Hepatocyte (in vitro differentiated cells): ENCODE data around the gene CACNA1C. TPM values are rescaled to one million over a fixed set of nuclear protein-coding genes. Genes with fewer than 3 reads are reported as not detected.

Experiments
- DNase-seq: peaks from one replicate; pipeline ENCODE4 v3.0.0-alpha.2; 2016; ENCODE audit warnings: low spot score
- H2AFZ ChIP-seq: fragments of 200-600 bp; sonication (generic); 2 replicates; pipeline ENCODE4 v1.6.0; 2016; ENCODE audit warnings: antibody characterized with exemption, mild to moderate bottlenecking
- H3K27ac ChIP-seq: fragments of 200-600 bp; sonication (generic); 2 replicates; pipeline ENCODE4 v1.5.1; 2016; ENCODE audit warnings: mild to moderate bottlenecking
- H3K27me3 ChIP-seq: fragments of 200-600 bp; sonication (generic); 2 replicates; pipeline ENCODE4 v1.6.1; 2016
- H3K36me3 ChIP-seq: fragments of 200-600 bp; sonication (generic); replicated peaks from 2 replicates; pipeline ENCODE4 v1.5.1; 2016; ENCODE audit warnings: low read depth; ENCODE audit not compliant: insufficient read depth
- H3K4me1 ChIP-seq: fragments of 200-600 bp; sonication (generic); 2 replicates; pipeline ENCODE4 v1.5.1; 2016; ENCODE audit warnings: mild to moderate bottlenecking, moderate library complexity; ENCODE audit not compliant: insufficient read depth
- H3K4me2 ChIP-seq: fragments of 200-600 bp; sonication (generic); 2 replicates; pipeline ENCODE4 v1.6.0; 2016
- H3K4me3 ChIP-seq: fragments of 200-600 bp; sonication (generic); 2 replicates; pipeline ENCODE4 v1.5.1; 2016; ENCODE audit warnings: mild to moderate bottlenecking
- H3K79me2 ChIP-seq: fragments of 200-600 bp; sonication (generic); 2 replicates; pipeline ENCODE4 v1.6.0; 2017; ENCODE audit warnings: mild to moderate bottlenecking
- H3K9me2 ChIP-seq: fragments of 200-600 bp; sonication (generic); replicated peaks from 2 replicates; pipeline ENCODE4 v1.6.0; 2017; ENCODE audit warnings: mild to moderate bottlenecking; ENCODE audit not compliant: insufficient read depth
- H3K9me3 ChIP-seq: fragments of 200-600 bp; sonication (generic); 2 replicates; pipeline ENCODE4 v1.5.1; 2016; ENCODE audit warnings: low read depth, mild to moderate bottlenecking
- H4K20me1 ChIP-seq: fragments of 200-600 bp; sonication (generic); 2 replicates; pipeline ENCODE4 v1.6.0; 2016; ENCODE audit warnings: mild to moderate bottlenecking; ENCODE audit not compliant: insufficient read depth, poor library complexity, severe bottlenecking
- EZH2 ChIP-seq: fragments of 200-600 bp; sonication (generic); IDR thresholded peaks from 2 replicates; pipeline ENCODE4 v1.6.1; 2016; ENCODE audit warnings: antibody characterized with exemption, mild to moderate bottlenecking, borderline replicate concordance
- EZH2phosphoT487 ChIP-seq: fragments of 200-600 bp; sonication (generic); IDR thresholded peaks from one replicate; pipeline ENCODE4 v1.6.1; 2018; ENCODE audit warnings: antibody characterized with exemption, mild to moderate bottlenecking, low read depth, moderate library complexity; ENCODE audit not compliant: unreplicated experiment, severe bottlenecking
- WGBS: methylation state at CpG from one replicate; pipeline ENCODE4 v1.1.6; 2016; ENCODE audit warnings: low lambda C conversion rate; ENCODE audit errors: missing lambda C conversion rate; 5-methylcytosine and 5-hydroxymethylcytosine counted together
- polyA plus RNA-seq: library from polyadenylated mRNA; unstranded; fragments of >200 nt; fragmentation: Nextera tagmentation; extraction: Ambion mirVana; gene quantifications from 2 replicates; pipeline ENCODE4 v1.2.1, GENCODE V29; 2016
- total RNA-seq: library from RNA; depleted of rRNA; stranded (reverse); fragments of >200 nt; gene quantifications from 2 replicates; pipeline ENCODE4 v1.2.3, GENCODE V29; 2014
- TF ChIP-seq, protein P1 (sequence below): fragments of 200-600 bp; sonication (generic); IDR thresholded peaks from 2 replicates; pipeline ENCODE4 v1.5.1; 2016; ENCODE audit warnings: antibody characterized with exemption, mild to moderate bottlenecking; ENCODE audit not compliant: poor library complexity

Gene CACNA1C
- total and polyA plus RNA-seq, 2 experiments from 2014 or later, result 3.2 to 4.0 TPM

DNA sequence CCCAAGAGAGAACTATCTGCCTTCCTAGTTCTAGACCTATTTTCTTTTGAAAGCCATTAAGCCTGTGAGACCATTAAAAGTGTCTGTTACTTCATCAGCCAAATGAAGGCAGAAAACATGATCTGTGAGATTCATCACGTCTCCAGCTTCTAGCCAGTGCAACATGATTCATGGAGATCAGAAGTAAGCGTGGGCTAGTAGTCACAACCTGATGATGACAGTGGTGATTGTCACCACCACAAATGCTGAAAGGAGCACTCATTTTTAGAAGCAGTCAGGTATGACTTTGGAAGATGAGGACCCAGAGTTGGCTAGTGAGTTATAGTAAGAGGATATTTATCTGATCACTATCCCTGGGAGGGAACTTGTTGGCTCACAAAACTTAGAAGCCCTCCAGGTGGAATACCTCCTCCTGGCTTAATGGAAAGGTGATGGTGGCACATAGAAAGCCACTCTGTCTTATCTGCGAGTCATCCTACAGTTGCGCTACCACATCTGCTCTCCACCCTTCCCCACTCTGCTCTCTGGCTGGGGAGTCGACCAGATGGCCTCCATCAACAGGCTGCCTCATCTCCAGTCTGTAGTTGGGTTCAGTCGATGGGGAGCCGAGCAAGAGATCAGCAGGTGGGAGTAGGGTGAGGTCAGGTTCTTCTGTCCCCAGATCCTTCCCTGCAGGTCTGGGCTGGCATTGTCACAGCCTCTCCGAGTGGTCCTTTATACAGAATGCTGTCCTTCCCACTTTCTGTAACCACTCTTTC is 424.4 kb downstream of the CACNA1C start:
- H3K4me1 ChIP-seq, result no peaks in the 10 kb centered on the region
- TF ChIP-seq EZH2 (no peak), EZH2phosphoT487 (no peak)
- TF ChIP-seq, protein P1, sequence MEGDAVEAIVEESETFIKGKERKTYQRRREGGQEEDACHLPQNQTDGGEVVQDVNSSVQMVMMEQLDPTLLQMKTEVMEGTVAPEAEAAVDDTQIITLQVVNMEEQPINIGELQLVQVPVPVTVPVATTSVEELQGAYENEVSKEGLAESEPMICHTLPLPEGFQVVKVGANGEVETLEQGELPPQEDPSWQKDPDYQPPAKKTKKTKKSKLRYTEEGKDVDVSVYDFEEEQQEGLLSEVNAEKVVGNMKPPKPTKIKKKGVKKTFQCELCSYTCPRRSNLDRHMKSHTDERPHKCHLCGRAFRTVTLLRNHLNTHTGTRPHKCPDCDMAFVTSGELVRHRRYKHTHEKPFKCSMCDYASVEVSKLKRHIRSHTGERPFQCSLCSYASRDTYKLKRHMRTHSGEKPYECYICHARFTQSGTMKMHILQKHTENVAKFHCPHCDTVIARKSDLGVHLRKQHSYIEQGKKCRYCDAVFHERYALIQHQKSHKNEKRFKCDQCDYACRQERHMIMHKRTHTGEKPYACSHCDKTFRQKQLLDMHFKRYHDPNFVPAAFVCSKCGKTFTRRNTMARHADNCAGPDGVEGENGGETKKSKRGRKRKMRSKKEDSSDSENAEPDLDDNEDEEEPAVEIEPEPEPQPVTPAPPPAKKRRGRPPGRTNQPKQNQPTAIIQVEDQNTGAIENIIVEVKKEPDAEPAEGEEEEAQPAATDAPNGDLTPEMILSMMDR, result no peak

DNA sequence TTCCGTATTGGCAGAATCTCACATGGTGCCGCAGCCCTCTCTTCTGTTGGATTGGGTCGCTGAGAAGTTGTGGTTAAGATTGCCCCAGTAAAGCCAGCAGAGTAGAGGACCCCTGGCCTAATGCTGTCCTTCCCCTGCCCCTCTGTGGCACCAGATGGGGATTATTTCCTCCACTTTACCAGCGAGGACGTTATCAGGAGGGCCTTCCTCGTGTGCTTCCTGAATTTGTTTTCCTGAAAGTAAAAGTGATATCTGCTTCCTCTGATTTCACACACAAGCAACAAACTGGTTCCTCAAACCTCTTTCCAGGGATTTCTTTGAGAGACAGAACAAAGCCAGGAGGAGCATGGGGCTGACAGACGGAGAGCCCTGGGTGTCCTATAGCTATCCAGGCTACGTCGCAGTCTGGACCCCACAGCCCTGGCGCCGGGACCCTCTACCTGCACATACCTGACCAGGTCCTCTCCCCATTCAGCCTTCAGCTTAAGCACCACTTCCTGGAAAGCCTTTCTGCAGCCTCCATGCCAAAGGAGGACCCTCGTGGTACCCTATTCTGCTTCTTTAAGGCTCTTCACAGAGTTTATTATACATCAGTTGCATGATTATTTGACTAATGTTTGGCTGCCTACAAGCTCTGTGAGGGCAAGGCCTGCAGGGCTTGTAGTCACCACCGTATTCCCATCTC is 427.2 kb downstream of the CACNA1C start:
- H3K27ac ChIP-seq, result no peak overlapping the region
- no peaks in the 10 kb centered on the region for H3K36me3 ChIP-seq
- no peak for DNase-seq
- no peaks in the 10 kb centered on the region for H3K79me2 ChIP-seq
- no peak overlapping the region for H3K4me3 ChIP-seq
- no peaks in the 10 kb centered on the region for H3K4me1 ChIP-seq
- H3K4me2 ChIP-seq, result no peak overlapping the region
- H3K9me3 ChIP-seq, result no peaks in the 10 kb centered on the region
- 93% methylated on average over 13 of the region's 13 CpGs for WGBS
- TF ChIP-seq EZH2phosphoT487 (no peak), EZH2 (no peak)
- TF ChIP-seq, protein P1, result no peak
- H4K20me1 ChIP-seq, result no peaks in the 10 kb centered on the region
- no peak overlapping the region for H2AFZ ChIP-seq
- H3K27me3 ChIP-seq, result no peaks in the 10 kb centered on the region
- H3K9me2 ChIP-seq, result no peaks in the 10 kb centered on the region

More for the DNA sequence above, 424.4 kb downstream of the CACNA1C start:
- Histone ChIP-seq H3K27me3 (no peaks in the 10 kb centered on the region), H3K4me2 (no peak overlapping the region), H3K36me3 (no peaks in the 10 kb centered on the region), H3K9me2 (no peaks in the 10 kb centered on the region), H3K79me2 (no peaks in the 10 kb centered on the region), H3K4me3 (no peak overlapping the region), H3K9me3 (no peaks in the 10 kb centered on the region), H3K27ac (no peak overlapping the region), H2AFZ (no peak overlapping the region), H4K20me1 (no peaks in the 10 kb centered on the region)
- no peak for DNase-seq
- 92% methylated on average over 8 of the region's 8 CpGs for WGBS

DNA sequence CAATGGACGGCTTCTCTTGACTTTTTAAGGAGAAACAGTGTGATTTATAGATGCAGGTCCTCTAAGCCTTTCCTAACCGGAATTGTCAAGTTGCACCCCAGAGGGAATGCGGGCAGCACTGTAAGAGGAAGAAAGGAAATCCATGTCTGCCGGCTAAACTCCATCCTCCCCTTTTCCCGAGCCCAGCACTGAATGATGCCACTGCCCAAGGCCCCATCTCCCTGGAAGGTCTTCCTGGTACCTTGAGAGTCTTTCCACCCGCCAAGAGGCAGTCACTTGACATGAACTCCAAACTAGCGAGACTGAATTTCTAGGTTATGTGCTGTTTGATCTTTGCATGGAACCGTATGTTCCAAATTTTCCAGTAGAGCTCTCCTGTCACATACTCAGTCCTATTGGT is 428.6 kb downstream of the CACNA1C start:
- Histone ChIP-seq H3K9me3 (no peaks in the 10 kb centered on the region), H2AFZ (no peak overlapping the region), H3K4me1 (no peaks in the 10 kb centered on the region), H3K4me3 (no peak overlapping the region), H3K9me2 (no peaks in the 10 kb centered on the region), H4K20me1 (no peaks in the 10 kb centered on the region), H3K4me2 (no peak overlapping the region), H3K27ac (no peak overlapping the region), H3K79me2 (no peaks in the 10 kb centered on the region), H3K36me3 (no peaks in the 10 kb centered on the region), H3K27me3 (no peaks in the 10 kb centered on the region)
- WGBS, result 83% methylated on average over 8 of the region's 8 CpGs
- TF ChIP-seq EZH2phosphoT487 (no peak), EZH2 (no peak)
- TF ChIP-seq, protein P1, result no peak
- DNase-seq, result no peak
